ENCODE data around the gene PDE3B.
"Not testable (repeated sequence)": the region's sequence is repeated elsewhere in the genome, so short reads cannot be mapped to it uniquely, and the experiment has no call there.

Gene PDE3B

DNA sequence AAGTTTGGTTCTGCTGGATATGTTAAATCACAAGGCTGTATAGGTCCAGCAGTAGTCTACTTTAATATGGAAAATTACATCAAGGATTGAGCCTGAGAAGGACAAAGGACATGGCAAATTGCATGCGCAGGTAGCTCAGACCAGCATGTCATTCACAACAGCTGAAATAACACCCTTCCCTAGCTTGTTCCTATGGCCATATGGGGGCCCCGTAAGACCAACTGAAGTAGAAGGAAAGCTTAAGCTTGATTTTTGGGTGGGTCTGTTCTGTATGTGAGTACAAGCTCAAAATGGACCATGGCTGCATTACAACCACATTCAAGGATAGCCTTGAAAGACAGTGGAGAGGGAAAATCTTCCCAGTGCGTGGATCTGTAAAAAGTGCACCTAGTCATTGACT lies 20.6 kb upstream of the PDE3B start:
- Mint-ChIP-seq H3K4me3 (no peak overlapping the region), H3K27ac (no peak overlapping the region), H3K36me3 (ENCODE audit: low read depth) (no peaks in the 10 kb centered on the region), H3K9me3 (no peaks in the 10 kb centered on the region), H3K27me3 (ENCODE audit: low read depth) (peaks cover 4% of the 10 kb centered on the region), H3K4me1 (no peaks in the 10 kb centered on the region)
- TF ChIP-seq, protein P1, sequence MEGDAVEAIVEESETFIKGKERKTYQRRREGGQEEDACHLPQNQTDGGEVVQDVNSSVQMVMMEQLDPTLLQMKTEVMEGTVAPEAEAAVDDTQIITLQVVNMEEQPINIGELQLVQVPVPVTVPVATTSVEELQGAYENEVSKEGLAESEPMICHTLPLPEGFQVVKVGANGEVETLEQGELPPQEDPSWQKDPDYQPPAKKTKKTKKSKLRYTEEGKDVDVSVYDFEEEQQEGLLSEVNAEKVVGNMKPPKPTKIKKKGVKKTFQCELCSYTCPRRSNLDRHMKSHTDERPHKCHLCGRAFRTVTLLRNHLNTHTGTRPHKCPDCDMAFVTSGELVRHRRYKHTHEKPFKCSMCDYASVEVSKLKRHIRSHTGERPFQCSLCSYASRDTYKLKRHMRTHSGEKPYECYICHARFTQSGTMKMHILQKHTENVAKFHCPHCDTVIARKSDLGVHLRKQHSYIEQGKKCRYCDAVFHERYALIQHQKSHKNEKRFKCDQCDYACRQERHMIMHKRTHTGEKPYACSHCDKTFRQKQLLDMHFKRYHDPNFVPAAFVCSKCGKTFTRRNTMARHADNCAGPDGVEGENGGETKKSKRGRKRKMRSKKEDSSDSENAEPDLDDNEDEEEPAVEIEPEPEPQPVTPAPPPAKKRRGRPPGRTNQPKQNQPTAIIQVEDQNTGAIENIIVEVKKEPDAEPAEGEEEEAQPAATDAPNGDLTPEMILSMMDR (IDR thresholded peaks at IDR 0.05; ENCODE audit: unreplicated experiment in 3 of 3): no peak

DNA sequence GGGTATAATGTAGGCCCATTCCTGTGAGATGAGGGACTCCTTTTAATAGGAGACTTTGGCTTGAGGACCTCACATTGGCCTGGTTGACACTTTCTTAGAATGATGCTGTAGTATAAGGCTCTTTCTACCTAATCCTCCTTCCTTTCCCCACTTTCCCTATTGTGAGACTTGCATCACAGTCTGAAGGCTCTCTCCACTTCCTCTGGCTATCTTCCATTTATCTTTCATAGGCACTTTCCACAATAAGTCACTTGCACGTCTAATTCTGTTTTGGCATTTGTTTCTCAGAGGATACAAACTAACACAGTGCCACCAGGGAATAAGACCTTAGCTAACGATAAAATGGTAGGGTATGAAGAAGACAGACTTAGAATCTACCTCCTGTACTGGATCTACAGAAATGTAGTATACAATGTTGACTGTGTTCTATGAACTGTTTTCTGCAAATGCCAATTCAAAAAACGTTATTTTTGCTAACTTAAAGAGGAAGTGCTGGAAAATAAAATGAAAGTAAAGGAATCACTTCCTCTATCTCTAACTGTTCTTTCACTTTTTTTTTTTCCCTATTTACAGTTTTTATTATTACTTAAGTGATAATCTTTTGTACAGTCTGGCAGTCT lies 17.9 kb upstream of the PDE3B start:
- H3K27ac Mint-ChIP-seq: no peak overlapping the region
- peaks cover 4% of the 10 kb centered on the region for H3K27me3 Mint-ChIP-seq (ENCODE audit: low read depth)
- H3K9me3 Mint-ChIP-seq: no peaks in the 10 kb centered on the region
- H3K4me3 Mint-ChIP-seq: no peak overlapping the region
- no peaks in the 10 kb centered on the region for H3K4me1 Mint-ChIP-seq
- no peaks in the 10 kb centered on the region for H3K36me3 Mint-ChIP-seq (ENCODE audit: low read depth)
- TF ChIP-seq, protein P1 (IDR thresholded peaks at IDR 0.05; ENCODE audit: unreplicated experiment in 3 of 3): no peak

DNA sequence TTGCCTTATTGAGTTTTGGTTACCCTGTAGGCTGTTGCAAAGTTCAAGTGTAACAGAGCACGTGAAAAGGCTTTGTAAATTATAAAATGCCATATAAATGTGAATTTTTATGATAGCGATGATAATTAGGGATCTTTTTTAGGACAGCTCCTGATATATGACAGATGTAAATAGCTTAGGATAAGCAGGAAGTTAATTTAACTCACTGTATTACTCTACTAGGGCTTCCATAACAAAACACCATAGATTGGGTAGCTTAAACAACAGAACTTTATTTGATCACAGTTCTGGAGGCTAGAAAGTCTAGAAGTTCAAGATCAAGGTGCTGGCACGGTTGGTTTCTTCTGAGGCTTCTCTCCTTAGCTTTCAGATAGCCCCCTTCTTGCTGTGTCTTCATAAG lies 17.0 kb upstream of the PDE3B start:
- H3K4me1 Mint-ChIP-seq: no peaks in the 10 kb centered on the region
- H3K9me3 Mint-ChIP-seq: peaks cover 3% of the 10 kb centered on the region
- no peaks in the 10 kb centered on the region for H3K36me3 Mint-ChIP-seq (ENCODE audit: low read depth)
- H3K27ac Mint-ChIP-seq: no peak overlapping the region
- H3K27me3 Mint-ChIP-seq (ENCODE audit: low read depth): peaks cover 4% of the 10 kb centered on the region
- no peak overlapping the region for H3K4me3 Mint-ChIP-seq
- TF ChIP-seq, protein P1 (IDR thresholded peaks at IDR 0.05; ENCODE audit: unreplicated experiment in 3 of 3): no peak

- not testable (repeated sequence) for H3K4me3 Mint-ChIP-seq; H3K9me3 Mint-ChIP-seq; H3K36me3 Mint-ChIP-seq (ENCODE audit: low read depth); H3K4me1 Mint-ChIP-seq; H3K27ac Mint-ChIP-seq; H3K27me3 Mint-ChIP-seq (ENCODE audit: low read depth)
Measured at GRCh38 chr11:14633506-14634224, 9.9 kb upstream of the PDE3B start.

- TF ChIP-seq, protein P1 (IDR thresholded peaks at IDR 0.05; ENCODE audit: unreplicated experiment in 3 of 3): no peak
- H3K27ac Mint-ChIP-seq: peak overlapping the region in 1 of 3 experiments; percentile 0
- peaks cover 3% of the 10 kb centered on the region for H3K9me3 Mint-ChIP-seq
- H3K36me3 Mint-ChIP-seq (ENCODE audit: low read depth): no peaks in the 10 kb centered on the region
- H3K4me3 Mint-ChIP-seq: no peak overlapping the region
- H3K27me3 Mint-ChIP-seq (ENCODE audit: low read depth): peaks cover 9% of the 10 kb centered on the region
- no peaks in the 10 kb centered on the region for H3K4me1 Mint-ChIP-seq
Measured at GRCh38 chr11:14634813-14635212, 8.8 kb upstream of the PDE3B start.

DNA sequence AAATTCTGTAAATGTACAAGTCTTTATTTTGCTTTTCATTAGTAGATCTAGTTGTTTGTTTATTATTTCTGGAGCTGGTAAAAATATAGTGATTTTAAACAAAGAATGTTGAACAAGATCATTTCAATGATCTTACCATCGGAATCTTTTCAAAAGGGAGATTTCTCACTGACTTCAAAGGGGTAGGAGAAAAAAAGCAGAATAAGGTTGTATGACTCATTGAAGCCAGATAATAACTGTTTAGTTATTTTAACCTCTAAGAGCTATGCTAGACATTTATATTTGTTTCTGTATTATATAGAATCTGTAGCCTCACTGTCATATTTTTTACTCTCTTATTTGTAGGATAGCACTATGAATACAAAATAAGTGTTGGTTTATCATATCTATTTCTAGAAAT lies 8.1 kb upstream of the PDE3B start:
- Mint-ChIP-seq H3K4me1 (no peaks in the 10 kb centered on the region), H3K36me3 (ENCODE audit: low read depth) (no peaks in the 10 kb centered on the region), H3K9me3 (peaks cover 3% of the 10 kb centered on the region), H3K4me3 (no peak overlapping the region), H3K27me3 (ENCODE audit: low read depth) (peaks cover 9% of the 10 kb centered on the region), H3K27ac (no peak overlapping the region)
- TF ChIP-seq, protein P1 (IDR thresholded peaks at IDR 0.05; ENCODE audit: unreplicated experiment in 3 of 3): no peak
